Inflammatory macrophage treated with lipopolysaccharide for 4 hours (primary cell): ENCODE data around the gene CMTR1.
A peak's percentile ranks its signal among the peaks of the same experiment; 100 is the strongest.
"Not testable (repeated sequence)": the region's sequence is repeated elsewhere in the genome, so short reads cannot be mapped to it uniquely, and the experiment has no call there.

ENCODE experiments used
- DNase-seq: peaks from one replicate; pipeline ENCODE4 v3.0.0-alpha.2; 2020

The CMTR1 gene, protein sequence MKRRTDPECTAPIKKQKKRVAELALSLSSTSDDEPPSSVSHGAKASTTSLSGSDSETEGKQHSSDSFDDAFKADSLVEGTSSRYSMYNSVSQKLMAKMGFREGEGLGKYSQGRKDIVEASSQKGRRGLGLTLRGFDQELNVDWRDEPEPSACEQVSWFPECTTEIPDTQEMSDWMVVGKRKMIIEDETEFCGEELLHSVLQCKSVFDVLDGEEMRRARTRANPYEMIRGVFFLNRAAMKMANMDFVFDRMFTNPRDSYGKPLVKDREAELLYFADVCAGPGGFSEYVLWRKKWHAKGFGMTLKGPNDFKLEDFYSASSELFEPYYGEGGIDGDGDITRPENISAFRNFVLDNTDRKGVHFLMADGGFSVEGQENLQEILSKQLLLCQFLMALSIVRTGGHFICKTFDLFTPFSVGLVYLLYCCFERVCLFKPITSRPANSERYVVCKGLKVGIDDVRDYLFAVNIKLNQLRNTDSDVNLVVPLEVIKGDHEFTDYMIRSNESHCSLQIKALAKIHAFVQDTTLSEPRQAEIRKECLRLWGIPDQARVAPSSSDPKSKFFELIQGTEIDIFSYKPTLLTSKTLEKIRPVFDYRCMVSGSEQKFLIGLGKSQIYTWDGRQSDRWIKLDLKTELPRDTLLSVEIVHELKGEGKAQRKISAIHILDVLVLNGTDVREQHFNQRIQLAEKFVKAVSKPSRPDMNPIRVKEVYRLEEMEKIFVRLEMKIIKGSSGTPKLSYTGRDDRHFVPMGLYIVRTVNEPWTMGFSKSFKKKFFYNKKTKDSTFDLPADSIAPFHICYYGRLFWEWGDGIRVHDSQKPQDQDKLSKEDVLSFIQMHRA

GRCh38 chr6:37432916-37433656 lies at the start of gene CMTR1:
Gene CMTR1 (plus strand): TSS chr6:37433221. CDS start chr6:37435630, 2,409 bp downstream.
- peak; percentile 98 for DNase-seq

- no peak for DNase-seq
These were observed 44.4 kb upstream of the CMTR1 start for GRCh38 chr6:37388578-37388977.

DNA sequence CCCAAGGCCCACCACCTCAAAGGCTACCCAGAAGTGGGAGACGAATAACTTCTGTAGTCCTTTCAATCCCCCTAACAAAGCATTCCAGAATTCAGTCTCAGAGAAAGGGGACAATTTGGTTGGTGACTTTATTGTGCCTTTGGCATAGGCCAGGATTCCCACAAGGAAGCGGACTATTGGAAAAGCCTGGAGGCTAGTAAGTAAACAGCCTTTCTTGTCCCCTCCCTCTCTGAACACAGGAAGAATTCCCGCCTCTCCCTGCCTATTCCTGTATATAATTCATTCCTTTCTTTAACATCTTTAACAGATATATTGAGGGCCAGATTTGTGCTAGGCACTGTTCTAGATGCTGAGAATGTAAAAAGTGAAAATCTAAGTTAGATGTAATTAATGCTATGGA lies 43.2 kb upstream of the CMTR1 start:
- DNase-seq = no peak

DNA sequence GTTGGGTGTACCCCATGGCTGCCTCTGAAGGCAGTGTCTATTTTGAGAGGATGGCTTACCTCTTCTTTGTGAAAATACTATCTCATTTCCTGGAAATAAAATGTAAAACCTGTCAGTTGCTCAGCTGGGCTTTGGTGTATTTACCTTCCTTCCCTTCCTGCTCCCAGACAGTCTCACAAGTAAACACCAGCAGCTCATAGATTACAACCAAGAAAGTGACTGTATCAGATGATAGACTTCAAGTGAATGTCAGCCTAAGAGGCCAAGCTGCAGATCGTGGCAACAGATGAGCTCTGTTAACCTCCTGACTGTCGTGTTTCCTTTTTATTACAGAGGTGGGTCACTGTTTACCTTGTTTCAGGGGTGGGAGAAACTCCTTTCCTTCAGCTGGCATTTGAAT lies 41.9 kb upstream of the CMTR1 start:
- DNase-seq = no peak

- DNase-seq = no peak
These were observed 40.2 kb upstream of the CMTR1 start for GRCh38 chr6:37392821-37393220.

- no peak for DNase-seq
These were observed 39.6 kb upstream of the CMTR1 start for GRCh38 chr6:37393381-37393929.

DNA sequence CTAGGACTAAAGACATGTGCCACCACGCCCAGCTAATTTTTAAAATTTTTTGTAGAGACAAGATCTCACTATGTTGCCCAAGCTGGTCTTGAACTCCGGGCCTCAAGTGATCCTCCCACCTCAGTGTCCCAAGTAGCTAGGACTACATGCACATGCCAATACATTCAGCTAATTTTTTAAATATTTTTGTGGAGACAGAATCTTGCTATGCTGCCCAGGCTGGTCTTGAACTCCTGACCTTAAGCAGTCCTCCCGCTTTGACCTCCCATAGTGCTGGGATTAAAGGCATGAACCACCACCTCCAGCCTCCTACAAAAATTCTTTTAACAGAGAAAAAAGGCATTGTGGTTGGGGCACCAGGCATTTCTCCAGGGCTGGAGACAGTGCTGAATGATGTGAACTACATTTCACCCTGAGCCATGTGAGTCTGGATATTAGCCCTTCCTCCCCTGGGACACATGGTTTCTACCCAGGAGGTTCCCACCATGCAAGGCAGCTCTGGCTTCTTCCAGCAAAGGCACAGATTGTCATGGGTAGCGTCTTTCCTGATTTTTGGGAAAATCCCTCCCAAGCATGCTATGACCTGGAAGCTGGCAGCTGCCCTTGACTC lies 36.3 kb upstream of the CMTR1 start:
- no peak for DNase-seq

DNA sequence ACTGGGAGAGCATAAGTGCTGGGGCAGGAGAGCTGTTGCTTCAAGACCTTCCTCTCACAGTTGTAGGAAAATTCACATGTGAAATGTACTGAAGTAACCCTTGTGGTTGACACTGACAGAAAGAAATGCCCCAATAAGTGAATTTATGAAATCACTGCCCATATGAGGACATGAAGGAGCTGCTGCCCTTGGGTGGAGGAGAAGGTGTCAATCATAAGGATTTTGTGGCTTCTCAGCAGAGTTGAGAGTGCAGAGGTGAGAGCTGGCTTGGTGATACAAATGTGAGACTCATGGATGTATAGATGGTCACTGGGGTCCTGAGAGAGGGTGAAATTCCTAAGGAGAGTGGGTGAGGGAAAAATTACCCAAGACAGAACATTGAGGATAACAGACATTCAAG lies 33.9 kb upstream of the CMTR1 start:
- DNase-seq = peak; percentile 18

- no peak for DNase-seq
These were observed 33.1 kb upstream of the CMTR1 start for GRCh38 chr6:37399795-37400490.

GRCh38 chr6:37401658-37402057 lies 31.4 kb upstream of the CMTR1 start:
- not testable (repeated sequence) for DNase-seq

DNA sequence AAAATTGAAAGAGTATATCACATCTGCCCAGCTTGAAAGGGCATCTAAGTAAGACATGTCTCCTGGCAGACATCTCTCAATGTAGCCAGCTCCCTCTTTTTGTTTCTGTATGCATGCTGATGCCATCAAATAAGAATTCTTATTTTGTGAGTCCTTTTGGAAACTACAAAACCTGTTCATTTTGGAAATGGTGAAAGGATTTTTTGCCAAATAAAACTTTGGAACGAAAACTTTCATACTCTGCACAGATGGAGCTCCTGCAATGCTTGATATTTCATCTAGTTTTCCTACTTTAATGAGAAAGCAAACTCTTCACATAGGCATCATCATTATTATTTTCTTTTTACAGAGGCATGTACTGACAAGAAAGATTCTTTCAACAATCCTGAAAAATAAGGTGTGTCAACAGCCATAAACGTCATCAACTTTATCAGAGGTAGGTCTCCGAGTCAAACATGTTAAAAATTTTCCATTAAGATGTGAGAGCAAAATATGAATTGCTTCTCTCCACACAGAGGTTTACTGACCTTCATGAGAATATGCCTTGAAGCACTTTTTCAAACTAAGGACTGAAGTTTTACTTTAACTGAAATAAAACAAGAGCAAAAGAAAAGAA lies 26.2 kb upstream of the CMTR1 start:
- DNase-seq = no peak

- no peak for DNase-seq
These were observed 25.1 kb upstream of the CMTR1 start for GRCh38 chr6:37407948-37408347.

DNA sequence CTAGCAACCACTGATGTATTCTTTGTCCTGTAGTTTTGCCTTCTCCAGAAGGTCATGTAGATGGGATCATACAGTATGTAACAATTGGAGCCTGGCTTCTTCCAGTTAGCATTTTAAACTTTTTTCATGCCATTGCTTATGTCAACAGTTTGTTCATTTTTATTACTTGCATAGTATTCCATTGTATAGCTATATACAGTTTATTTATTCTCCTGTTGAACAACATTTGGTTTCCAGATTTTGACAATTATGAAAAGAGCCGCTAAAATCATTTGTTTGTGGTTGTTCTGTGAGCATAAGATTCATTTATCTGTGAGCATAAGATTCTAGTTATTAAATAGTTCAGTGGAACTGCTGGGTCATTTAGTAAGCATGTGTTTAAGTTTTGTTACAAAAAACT lies 23.5 kb upstream of the CMTR1 start:
- DNase-seq = no peak

DNA sequence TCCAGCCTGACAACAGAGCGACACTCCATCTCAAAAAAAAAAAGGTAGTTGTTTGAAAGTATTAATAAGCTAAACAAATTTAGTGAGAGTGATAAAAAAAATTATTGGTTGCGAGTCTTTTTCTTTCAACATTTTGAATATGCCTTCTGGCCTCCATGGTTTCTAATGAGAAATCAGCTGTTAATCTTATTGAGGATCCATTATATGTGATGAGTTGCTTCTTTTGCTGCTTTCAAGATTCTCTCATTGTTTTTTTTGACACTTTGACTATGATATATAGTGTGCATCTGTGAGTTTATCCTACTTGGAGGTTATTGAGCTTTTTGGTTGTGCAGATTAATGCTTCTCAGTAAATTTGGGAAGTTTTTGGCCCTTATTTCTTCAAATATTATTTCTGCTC lies 15.6 kb upstream of the CMTR1 start:
- DNase-seq = no peak

DNA sequence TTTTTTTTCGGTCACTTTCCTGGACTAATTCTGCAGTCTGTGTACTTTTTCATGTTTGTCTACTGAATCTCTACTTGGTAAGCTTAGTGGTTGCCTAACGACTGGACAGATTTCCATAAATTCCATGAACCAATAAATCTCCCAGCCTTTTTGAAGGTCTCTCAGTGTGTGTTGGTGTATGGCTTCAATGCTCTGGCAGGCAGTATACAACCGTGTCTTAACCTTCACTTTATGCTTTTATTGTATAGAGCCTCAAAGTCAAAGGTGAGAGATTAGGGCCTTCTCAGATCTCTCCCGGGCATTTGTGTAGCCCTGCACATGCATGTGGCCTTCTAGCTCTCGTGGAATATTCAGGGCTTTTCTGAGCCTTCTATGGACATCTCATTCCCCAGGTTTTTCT lies 14.3 kb upstream of the CMTR1 start:
- no peak for DNase-seq

DNA sequence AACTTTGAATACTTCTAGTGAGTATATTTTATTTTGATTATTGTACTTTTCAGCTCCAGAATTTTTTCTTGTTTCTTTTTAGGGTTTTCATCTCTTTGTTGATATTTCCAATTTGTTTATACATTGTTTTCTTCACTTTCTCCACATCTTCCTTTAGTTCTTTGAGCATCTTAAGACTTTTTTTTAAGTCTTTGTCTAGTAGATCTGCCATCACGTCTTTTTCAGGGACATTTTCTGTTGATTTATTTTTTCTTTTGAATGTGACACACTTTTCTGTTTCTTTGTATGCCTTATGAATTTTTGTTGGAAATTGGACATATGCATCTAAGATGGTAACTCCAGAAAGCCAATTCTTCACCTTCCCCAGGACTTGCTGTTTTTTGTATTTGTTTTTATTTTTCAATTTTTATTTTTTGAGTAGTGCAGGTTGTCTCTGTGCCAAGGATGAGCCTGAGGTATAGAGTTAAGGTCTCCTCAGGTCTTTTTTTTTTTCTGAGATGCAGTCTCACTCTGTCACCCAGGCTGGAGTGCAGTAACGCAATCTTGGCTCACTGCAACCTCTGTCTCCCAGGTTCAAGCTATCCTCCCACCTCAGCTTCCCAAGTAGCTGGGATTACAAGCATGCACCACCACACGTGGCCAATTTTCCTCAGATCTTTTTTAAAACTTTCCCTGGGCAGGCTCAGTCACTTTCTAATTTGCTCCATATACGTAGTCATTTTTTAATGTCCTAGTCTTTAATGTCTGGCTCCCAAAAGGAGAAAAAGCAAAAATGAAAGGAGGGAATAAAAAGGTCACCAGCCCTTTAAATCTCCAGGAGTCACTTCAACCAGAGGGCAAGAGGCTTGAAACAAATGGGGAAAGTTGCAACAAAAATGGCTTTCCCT lies 6.7 kb upstream of the CMTR1 start:
- no peak for DNase-seq

GRCh38 chr6:37426945-37427510 lies 6.0 kb upstream of the CMTR1 start:
- DNase-seq = no peak

DNA sequence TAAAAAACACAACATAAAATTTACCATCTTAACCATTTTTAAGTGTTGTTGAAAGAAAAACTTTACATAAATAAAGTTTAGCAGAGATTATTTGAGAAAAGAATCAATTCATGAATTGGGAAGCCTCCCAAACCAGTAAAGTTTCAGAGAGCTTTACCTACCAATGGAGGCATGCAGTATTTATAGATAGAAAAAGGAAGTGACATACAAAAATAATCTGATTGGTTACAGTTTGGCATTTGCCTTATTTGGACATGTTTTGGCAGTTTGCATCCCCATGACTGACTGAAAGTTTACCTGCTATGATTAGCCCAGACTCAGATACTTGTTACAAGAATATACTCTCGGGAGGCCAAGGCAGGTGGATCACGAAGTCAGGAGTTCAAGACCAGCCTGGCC lies 3.7 kb upstream of the CMTR1 start:
- no peak for DNase-seq

DNA sequence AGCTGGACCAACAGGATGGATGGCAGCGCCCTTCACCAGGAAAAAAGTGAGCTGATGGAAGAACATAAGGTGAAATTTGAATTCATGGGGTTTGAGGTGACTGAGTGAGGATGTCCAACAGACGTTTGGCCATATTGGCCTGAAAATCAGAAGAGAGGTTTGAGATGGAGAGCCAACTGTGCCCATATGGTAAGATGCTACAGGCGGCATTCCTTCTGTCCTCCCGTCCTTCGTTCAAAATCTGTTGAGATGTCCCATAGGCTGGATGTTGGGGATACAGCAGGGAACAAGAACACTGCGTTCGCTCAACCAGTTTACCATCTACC lies 468 bp upstream of the CMTR1 start:
- no peak for DNase-seq

GRCh38 chr6:37433657-37434271 lies 743 bp downstream of the CMTR1 start:
- DNase-seq = peak; percentile 81
